ENCODE results near the gene GPX8. TPM values are rescaled to one million over a fixed set of nuclear protein-coding genes. Genes with fewer than 3 reads are reported as not detected.

Gene GPX8
- polyA plus RNA-seq, 2 of the 4 experiments (the other 2 are of a cell fraction): 51.8 to 86.0 TPM

- WGBS (ENCODE audit: missing lambda C conversion rate): 6% methylated on average over 3 of the region's 3 CpGs
- DNase-seq (ENCODE audit: low read depth in 1 of 2, low spot score in 1 of 2) (no peak), FAIRE-seq (no peak), ATAC-seq (no peak)
- Histone ChIP-seq H3K9me3 (no peaks in the 10 kb centered on the region), H3K27ac (no peak overlapping the region), H3K4me1 (no peaks in the 10 kb centered on the region), H3K4me3 (no peak overlapping the region), H3K4me2 (no peak overlapping the region)
- TF ChIP-seq NPAS2 (CRISPR knock-in tag; IDR thresholded peaks at IDR 0.05; ENCODE audit: borderline replicate concordance) (no peak), KDM1A (IDR thresholded peaks at IDR 0.05; ENCODE audit: low read depth) (no peak), CHD4 (IDR thresholded peaks at IDR 0.05; ENCODE audit: borderline replicate concordance) (no peak), FOSL2 (IDR thresholded peaks at IDR 0.05) (no peak), FOSL2 (CRISPR knock-in tag; IDR thresholded peaks at IDR 0.05) (no peak), RAD21 (conservative IDR thresholded peaks at IDR 0.05 in 1 of 2, IDR thresholded peaks at IDR 0.05 in 1 of 2) (no peak), ESRRA (IDR thresholded peaks at IDR 0.05; ENCODE audit: borderline replicate concordance, low read length) (no peak), GATA3 (IDR thresholded peaks at IDR 0.05; ENCODE audit: borderline replicate concordance) (no peak), SMC3 (IDR thresholded peaks at IDR 0.05) (no peak), RARB (CRISPR knock-in tag; IDR thresholded peaks at IDR 0.05) (no peak), RCOR1 (IDR thresholded peaks at IDR 0.05; ENCODE audit: low read depth, low read length) (no peak), CBX8 (IDR thresholded peaks at IDR 0.05) (no peak), HDAC2 (IDR thresholded peaks at IDR 0.05) (no peak), BHLHE40 (IDR thresholded peaks at IDR 0.05; ENCODE audit: low read depth, low read length) (no peak), POLR2A (IDR thresholded peaks at IDR 0.05; ENCODE audit: low read length) (no peak), EP300 (IDR thresholded peaks at IDR 0.05) (no peak), ZFP36 (IDR thresholded peaks at IDR 0.05; ENCODE audit: borderline replicate concordance, partially characterized antibody) (no peak)
- TF ChIP-seq, protein P1, sequence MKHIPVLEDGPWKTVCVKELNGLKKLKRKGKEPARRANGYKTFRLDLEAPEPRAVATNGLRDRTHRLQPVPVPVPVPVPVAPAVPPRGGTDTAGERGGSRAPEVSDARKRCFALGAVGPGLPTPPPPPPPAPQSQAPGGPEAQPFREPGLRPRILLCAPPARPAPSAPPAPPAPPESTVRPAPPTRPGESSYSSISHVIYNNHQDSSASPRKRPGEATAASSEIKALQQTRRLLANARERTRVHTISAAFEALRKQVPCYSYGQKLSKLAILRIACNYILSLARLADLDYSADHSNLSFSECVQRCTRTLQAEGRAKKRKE (CRISPR knock-in tag; IDR thresholded peaks at IDR 0.05; ENCODE audit: low read depth): no peak
- TF ChIP-seq, protein P2, sequence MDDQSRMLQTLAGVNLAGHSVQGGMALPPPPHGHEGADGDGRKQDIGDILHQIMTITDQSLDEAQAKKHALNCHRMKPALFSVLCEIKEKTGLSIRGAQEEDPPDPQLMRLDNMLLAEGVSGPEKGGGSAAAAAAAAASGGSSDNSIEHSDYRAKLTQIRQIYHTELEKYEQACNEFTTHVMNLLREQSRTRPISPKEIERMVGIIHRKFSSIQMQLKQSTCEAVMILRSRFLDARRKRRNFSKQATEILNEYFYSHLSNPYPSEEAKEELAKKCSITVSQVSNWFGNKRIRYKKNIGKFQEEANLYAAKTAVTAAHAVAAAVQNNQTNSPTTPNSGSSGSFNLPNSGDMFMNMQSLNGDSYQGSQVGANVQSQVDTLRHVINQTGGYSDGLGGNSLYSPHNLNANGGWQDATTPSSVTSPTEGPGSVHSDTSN (IDR thresholded peaks at IDR 0.05): no peak
- CTCF ChIA-PET: no interaction called here
- POLR2A ChIA-PET: no interaction called here
Measured at GRCh38 chr5:55114061-55114460, 45.9 kb upstream of the GPX8 start.

DNA sequence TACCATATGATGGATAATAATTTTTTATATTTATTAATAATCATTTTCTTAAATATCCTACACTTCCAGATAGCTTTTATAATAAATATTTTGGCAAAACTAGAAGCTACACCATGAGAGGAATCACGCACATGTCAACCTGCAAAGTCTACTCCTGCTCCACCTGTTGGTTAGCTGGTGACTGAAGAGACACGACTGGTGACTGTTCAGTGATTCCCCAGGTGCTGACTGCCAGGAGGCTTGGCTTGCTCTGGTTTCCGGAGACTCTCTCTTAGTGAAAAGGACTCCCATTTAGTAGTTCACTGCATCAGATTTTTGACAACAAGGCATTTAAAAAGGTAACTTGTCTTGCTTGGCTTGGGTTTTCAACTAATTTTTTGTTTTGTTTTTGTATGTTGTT, 36.6 kb upstream of the GPX8 start:
- Histone ChIP-seq H3K27ac (no peak overlapping the region), H3K4me3 (no peak overlapping the region), H3K9me3 (no peaks in the 10 kb centered on the region), H3K4me1 (no peaks in the 10 kb centered on the region), H3K4me2 (no peak overlapping the region)
- no peak for ATAC-seq
- DNase-seq (ENCODE audit: low read depth in 1 of 2, low spot score in 1 of 2): no peak
- POLR2A ChIA-PET: no interaction called here
- WGBS (ENCODE audit: missing lambda C conversion rate): 33% methylated on average over 3 of the region's 3 CpGs
- no peak for FAIRE-seq
- CTCF ChIA-PET: interaction anchor here (1.7 kb wide), 1 partner anchor 23 kb away, joined by 6 read pairs; no protein-coding TSS in a partner anchor
- TF ChIP-seq RNF2 (IDR thresholded peaks at IDR 0.05; ENCODE audit: borderline replicate concordance, low read depth): no peak
- no peak for TF ChIP-seq KDM5A (IDR thresholded peaks at IDR 0.05)
- TF ChIP-seq CBX8 (IDR thresholded peaks at IDR 0.05): no peak
- TF ChIP-seq NR3C1 (IDR thresholded peaks at IDR 0.05): no peak
- no peak for TF ChIP-seq SREBF2 (IDR thresholded peaks at IDR 0.05)

GRCh38 chr5:55134053-55134722, 25.8 kb upstream of the GPX8 start:
- Histone ChIP-seq H3K9me3 (no peaks in the 10 kb centered on the region), H3K4me3 (no peak overlapping the region), H3K27ac (no peak overlapping the region), H3K4me2 (no peak overlapping the region), H3K4me1 (no peaks in the 10 kb centered on the region)
- CTCF ChIA-PET: interaction anchor here (1.0 to 2.6 kb wide), 3 partner anchors 10 to 26 kb away, joined by 4 to 16 read pairs (median 4); partner anchors contain the start of gene GPX8
- ATAC-seq: no peak
- no peak for DNase-seq (ENCODE audit: low read depth in 1 of 2, low spot score in 1 of 2)
- 26% methylated on average over 5 of the region's 5 CpGs for WGBS (ENCODE audit: missing lambda C conversion rate)
- FAIRE-seq: no peak
- POLR2A ChIA-PET: no interaction called here
- TF ChIP-seq, protein P3, sequence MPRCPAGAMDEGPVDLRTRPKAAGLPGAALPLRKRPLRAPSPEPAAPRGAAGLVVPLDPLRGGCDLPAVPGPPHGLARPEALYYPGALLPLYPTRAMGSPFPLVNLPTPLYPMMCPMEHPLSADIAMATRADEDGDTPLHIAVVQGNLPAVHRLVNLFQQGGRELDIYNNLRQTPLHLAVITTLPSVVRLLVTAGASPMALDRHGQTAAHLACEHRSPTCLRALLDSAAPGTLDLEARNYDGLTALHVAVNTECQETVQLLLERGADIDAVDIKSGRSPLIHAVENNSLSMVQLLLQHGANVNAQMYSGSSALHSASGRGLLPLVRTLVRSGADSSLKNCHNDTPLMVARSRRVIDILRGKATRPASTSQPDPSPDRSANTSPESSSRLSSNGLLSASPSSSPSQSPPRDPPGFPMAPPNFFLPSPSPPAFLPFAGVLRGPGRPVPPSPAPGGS (IDR thresholded peaks at IDR 0.05): no peak
- TF ChIP-seq CBX8 (IDR thresholded peaks at IDR 0.05) (no peak), CHD4 (IDR thresholded peaks at IDR 0.05; ENCODE audit: borderline replicate concordance) (no peak), GATA3 (IDR thresholded peaks at IDR 0.05; ENCODE audit: borderline replicate concordance) (no peak), ZFP36 (IDR thresholded peaks at IDR 0.05; ENCODE audit: borderline replicate concordance, partially characterized antibody) (no peak), ZNF302 (CRISPR knock-in tag; IDR thresholded peaks at IDR 0.05) (no peak), EP300 (IDR thresholded peaks at IDR 0.05) (no peak), RFX5 (IDR thresholded peaks at IDR 0.05) (no peak), JUN (IDR thresholded peaks at IDR 0.05) (no peak), TP53 (CRISPR knock-in tag; IDR thresholded peaks at IDR 0.05) (no peak), EHMT2 (IDR thresholded peaks at IDR 0.05; ENCODE audit: low read depth) (no peak), HDAC2 (IDR thresholded peaks at IDR 0.05) (no peak), POLR2A (IDR thresholded peaks at IDR 0.05; ENCODE audit: low read length) (no peak), CTCF (IDR thresholded peaks at IDR 0.05) (no peak), MAX (IDR thresholded peaks at IDR 0.05) (no peak), RARB (CRISPR knock-in tag; IDR thresholded peaks at IDR 0.05) (no peak), NR3C1 (IDR thresholded peaks at IDR 0.05) (no peak), FOSB (CRISPR knock-in tag; IDR thresholded peaks at IDR 0.05) (no peak)
